Lower lobe of right lung (tissue), 2 donors: ENCODE data around the gene RNF157. TPM values are rescaled to one million over a fixed set of nuclear protein-coding genes. Genes with fewer than 3 reads are reported as not detected.

Source experiments
- ATAC-seq, 2 donors: fragments of 200-7000 bp; cut with Tn5 transposase; one replicate each; pipeline ENCODE4 v1.9.1; 2020 to 2022; ENCODE audit warnings: mild to moderate bottlenecking in 2 of 2, moderate library complexity in 2 of 2
- DNase-seq: peaks from one replicate; pipeline ENCODE4 v3.0.0-alpha.2; 2020
- H3K27ac ChIP-seq: fragments of 200-600 bp; one replicate; pipeline ENCODE4 v1.8.0; 2022
- H3K27me3 ChIP-seq: fragments of 200-600 bp; one replicate; pipeline ENCODE4 v1.8.0; 2022; ENCODE audit warnings: low read depth
- H3K36me3 ChIP-seq: fragments of 200-600 bp; one replicate; pipeline ENCODE4 v1.8.0; 2022; ENCODE audit warnings: mild to moderate bottlenecking
- H3K4me1 ChIP-seq: fragments of 200-600 bp; one replicate; pipeline ENCODE4 v1.8.0; 2022
- H3K4me3 ChIP-seq: fragments of 200-600 bp; one replicate; pipeline ENCODE4 v1.8.0; 2022; ENCODE audit warnings: mild to moderate bottlenecking
- H3K9me3 ChIP-seq: fragments of 200-600 bp; one replicate; pipeline ENCODE4 v1.8.0; 2022
- intact Hi-C: fragments of 100-400 bp; cut with DNase I; formaldehyde crosslinking; loops from one replicate; pipeline ENCODE4 v1.11.0; 2022
- total RNA-seq: library from RNA; stranded (reverse); fragmentation: NEBNext Ultra II Directional; extraction: Animal tissue kit (Norgen Biotek cat#: 25700); gene quantifications from one replicate; pipeline ENCODE4 v1.2.1, GENCODE V29; 2021
- TF ChIP-seq, protein P1 (sequence below): fragments of 200-600 bp; IDR thresholded peaks from one replicate; pipeline ENCODE4 v1.8.0; 2022; ENCODE audit warnings: antibody characterized with exemption, mild to moderate bottlenecking
- donor health status: DM: no; HTN: yes; CAD: no; lungs with severe emphysema.

RNF157 gene
- total RNA-seq, 1 donor from 2014 or later, result 2.4 TPM

DNA sequence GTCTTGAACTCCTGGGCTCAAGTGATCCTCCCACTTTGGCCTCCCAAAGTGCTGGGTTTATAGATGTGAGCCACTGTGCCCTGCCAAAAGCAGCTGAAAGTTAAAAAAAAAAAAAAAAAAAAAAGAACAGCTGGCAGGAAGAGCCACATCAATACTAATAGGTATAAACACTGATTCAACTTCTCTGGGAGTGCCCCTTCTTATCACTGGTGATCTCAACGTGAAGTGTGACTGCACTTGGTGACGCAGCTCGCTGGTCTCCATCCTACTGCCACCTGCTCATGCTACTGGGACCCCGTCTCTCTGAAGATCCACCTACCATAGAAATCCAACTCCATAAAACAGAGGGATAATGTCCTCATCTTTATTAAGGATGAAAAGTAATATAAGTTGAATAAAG is 40.8 kb downstream of the RNF157 start:
- no peak for DNase-seq
- TF ChIP-seq, protein P1, sequence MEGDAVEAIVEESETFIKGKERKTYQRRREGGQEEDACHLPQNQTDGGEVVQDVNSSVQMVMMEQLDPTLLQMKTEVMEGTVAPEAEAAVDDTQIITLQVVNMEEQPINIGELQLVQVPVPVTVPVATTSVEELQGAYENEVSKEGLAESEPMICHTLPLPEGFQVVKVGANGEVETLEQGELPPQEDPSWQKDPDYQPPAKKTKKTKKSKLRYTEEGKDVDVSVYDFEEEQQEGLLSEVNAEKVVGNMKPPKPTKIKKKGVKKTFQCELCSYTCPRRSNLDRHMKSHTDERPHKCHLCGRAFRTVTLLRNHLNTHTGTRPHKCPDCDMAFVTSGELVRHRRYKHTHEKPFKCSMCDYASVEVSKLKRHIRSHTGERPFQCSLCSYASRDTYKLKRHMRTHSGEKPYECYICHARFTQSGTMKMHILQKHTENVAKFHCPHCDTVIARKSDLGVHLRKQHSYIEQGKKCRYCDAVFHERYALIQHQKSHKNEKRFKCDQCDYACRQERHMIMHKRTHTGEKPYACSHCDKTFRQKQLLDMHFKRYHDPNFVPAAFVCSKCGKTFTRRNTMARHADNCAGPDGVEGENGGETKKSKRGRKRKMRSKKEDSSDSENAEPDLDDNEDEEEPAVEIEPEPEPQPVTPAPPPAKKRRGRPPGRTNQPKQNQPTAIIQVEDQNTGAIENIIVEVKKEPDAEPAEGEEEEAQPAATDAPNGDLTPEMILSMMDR, result no peak
- Histone ChIP-seq H3K9me3 (no peaks in the 10 kb centered on the region), H3K36me3 (no peaks in the 10 kb centered on the region), H3K27me3 (no peaks in the 10 kb centered on the region), H3K27ac (no peak overlapping the region), H3K4me3 (no peak overlapping the region), H3K4me1 (no peaks in the 10 kb centered on the region)
- intact Hi-C loops, result no loop called here
- ATAC-seq, result no peak

DNA sequence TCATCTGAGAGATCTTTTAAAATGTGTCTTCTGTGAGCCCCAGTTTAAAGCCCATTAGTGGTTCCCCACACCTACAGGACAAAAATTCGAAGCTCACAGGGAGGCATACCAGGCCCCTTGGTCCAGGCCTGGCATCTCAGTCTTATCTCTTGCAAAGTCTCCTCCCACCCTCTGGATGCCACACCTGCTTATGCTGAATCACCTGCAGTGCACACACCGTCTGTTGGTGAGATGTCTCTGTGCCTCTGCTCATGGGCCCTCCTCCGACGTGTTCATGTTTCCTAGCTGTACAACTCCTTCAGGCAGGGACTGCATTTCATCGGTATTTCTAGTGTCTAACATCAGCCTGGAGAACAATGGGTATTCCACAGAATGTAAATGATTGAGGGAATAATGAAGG is 41.6 kb downstream of the RNF157 start:
- Histone ChIP-seq H3K36me3 (no peaks in the 10 kb centered on the region), H3K4me3 (no peak overlapping the region), H3K27me3 (no peaks in the 10 kb centered on the region), H3K27ac (no peak overlapping the region), H3K4me1 (no peaks in the 10 kb centered on the region), H3K9me3 (no peaks in the 10 kb centered on the region)
- DNase-seq, result no peak
- intact Hi-C loops, result no loop called here
- TF ChIP-seq, protein P1, result no peak
- no peak for ATAC-seq

DNA sequence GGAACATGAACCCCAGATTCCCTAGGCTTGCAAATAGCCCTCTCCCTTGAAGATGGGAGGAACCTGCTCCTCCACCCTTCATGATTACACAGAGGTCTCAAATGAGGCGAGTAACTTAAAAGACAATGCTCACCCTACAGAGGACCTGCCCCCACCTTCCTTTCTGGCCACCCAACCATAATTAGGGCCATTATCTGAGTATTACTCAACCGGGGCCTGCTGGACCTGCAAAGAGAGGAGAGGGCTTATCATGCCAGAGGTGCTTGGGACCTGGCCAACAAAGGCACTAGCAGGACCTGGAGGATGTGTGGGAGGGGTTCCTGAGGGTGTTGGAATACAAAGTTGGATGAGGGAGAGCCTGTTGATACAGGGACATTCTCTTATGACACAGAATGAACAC is 42.4 kb downstream of the RNF157 start:
- ATAC-seq (peak in 1 of 2 donors; percentile 25), DNase-seq (no peak)
- Histone ChIP-seq H3K27me3 (no peaks in the 10 kb centered on the region), H3K36me3 (no peaks in the 10 kb centered on the region), H3K4me3 (no peak overlapping the region), H3K27ac (no peak overlapping the region), H3K9me3 (no peaks in the 10 kb centered on the region), H3K4me1 (no peaks in the 10 kb centered on the region)
- intact Hi-C loops, result no loop called here
- TF ChIP-seq, protein P1, result no peak

DNA sequence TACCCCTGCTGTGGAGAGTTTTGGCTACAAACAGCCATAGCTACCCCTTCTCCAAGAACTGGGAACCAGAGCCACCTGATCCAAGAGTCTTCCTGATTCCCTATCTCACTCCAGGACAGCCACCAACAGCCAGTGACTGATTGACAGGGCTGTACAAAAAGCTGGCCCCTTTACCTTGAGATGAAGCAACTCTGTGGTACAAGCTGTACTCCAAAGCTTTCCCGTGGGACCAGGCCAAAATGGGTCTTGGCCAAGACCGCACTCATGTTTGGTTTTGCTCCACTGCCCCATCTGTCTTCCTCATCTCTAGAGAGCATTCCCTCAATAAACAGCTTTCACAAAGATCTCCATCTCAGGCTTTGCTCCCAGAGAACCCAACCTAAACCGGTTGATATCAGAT is 43.6 kb downstream of the RNF157 start:
- TF ChIP-seq, protein P1, result no peak
- DNase-seq (no peak), ATAC-seq (peak in 1 of 2 donors; percentile 54)
- H3K36me3 ChIP-seq, result no peaks in the 10 kb centered on the region
- H3K9me3 ChIP-seq, result no peaks in the 10 kb centered on the region
- H3K27me3 ChIP-seq, result no peaks in the 10 kb centered on the region
- intact Hi-C loops, result no loop called here
- no peaks in the 10 kb centered on the region for H3K4me1 ChIP-seq
- no peak overlapping the region for H3K27ac ChIP-seq
- H3K4me3 ChIP-seq, result no peak overlapping the region

DNA sequence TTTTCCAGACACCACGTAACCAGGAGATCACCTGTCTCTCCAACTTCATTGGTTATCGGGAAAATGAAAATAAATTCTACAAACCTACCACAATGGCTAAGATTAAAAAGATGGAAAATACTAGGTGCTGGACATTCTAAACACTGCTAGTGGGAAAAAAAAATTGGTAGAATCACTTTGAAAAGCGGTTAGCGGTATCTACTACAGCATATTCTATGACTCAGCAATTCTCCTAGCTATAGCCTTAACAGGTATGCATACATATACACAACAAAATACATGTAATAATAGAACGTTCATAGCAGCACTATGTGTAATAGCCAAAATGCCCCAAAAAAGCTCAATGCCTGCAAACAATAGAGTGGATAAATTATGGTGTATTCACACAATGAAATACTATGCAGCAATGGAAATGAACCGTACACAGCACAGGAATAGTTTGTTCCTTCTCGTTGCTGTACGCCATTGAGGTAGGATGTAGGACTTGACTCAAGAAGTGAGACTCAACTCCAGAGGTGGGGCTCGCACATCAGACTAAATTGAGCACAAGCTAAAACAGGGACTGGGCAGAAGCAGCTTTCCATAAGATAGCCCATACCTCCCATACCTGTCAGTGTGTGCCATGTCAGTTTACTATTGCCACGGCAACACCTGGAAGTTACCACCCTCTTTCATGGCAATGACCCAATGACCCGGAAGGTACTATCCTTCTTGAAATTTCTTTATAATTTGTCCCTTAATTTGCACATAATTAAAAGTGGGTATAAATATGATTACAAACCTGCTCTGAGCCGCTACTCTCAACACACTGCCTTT is 44.8 kb downstream of the RNF157 start:
- Histone ChIP-seq H3K9me3 (no peaks in the 10 kb centered on the region), H3K27me3 (no peaks in the 10 kb centered on the region), H3K4me3 (no peak overlapping the region), H3K4me1 (no peaks in the 10 kb centered on the region), H3K27ac (no peak overlapping the region), H3K36me3 (no peaks in the 10 kb centered on the region)
- DNase-seq, result no peak
- intact Hi-C loops, result no loop called here
- TF ChIP-seq, protein P1, result no peak
- ATAC-seq, result no peak
